Loucy (cell line): Measurements from ENCODE around the gene MYBL2.

Experiments
- H2AFZ ChIP-seq: fragments of 200-600 bp; sonication (generic); 2 replicates; pipeline ENCODE4 v1.6.0; 2016; ENCODE audit warnings: antibody characterized with exemption, mild to moderate bottlenecking, low read length, moderate library complexity
- H3F3A ChIP-seq: fragments of 200-600 bp; 2 replicates; pipeline ENCODE4 v1.6.0; 2016; ENCODE audit warnings: antibody characterized with exemption, low read depth, mild to moderate bottlenecking
- H3K27me3 ChIP-seq: fragments of 200-600 bp; sonication (generic); 2 replicates; pipeline ENCODE4 v1.6.1; 2014; ENCODE audit warnings: low read length, mild to moderate bottlenecking; ENCODE audit not compliant: insufficient read depth, poor library complexity, severe bottlenecking
- H3K36me3 ChIP-seq: fragments of 200-600 bp; sonication (generic); 2 replicates; pipeline ENCODE4 v1.6.1; 2016; ENCODE audit warnings: low read length; ENCODE audit not compliant: insufficient read depth
- H3K4me1 ChIP-seq: fragments of 200-600 bp; sonication (generic); 2 replicates; pipeline ENCODE4 v1.5.1; 2014; ENCODE audit warnings: low read length, mild to moderate bottlenecking; ENCODE audit not compliant: insufficient read depth, poor library complexity, severe bottlenecking
- H3K4me2 ChIP-seq: fragments of 200-600 bp; sonication (generic); 2 replicates; pipeline ENCODE4 v1.6.0; 2014; ENCODE audit warnings: antibody characterized with exemption, low read length, low read depth, mild to moderate bottlenecking; ENCODE audit not compliant: poor library complexity, severe bottlenecking
- H3K4me3 ChIP-seq: fragments of 200-600 bp; sonication (generic); 2 replicates; pipeline ENCODE4 v1.5.1; 2014; ENCODE audit warnings: low read length, mild to moderate bottlenecking, mixed read lengths; ENCODE audit not compliant: poor library complexity, severe bottlenecking
- H3K79me2 ChIP-seq: fragments of 200-600 bp; sonication (generic); 2 replicates; pipeline ENCODE4 v1.6.1; 2014; ENCODE audit warnings: low read length; ENCODE audit not compliant: insufficient read depth
- H3K9ac ChIP-seq: fragments of 200-600 bp; sonication (generic); 2 replicates; pipeline ENCODE4 v1.6.0; 2014; ENCODE audit warnings: mild to moderate bottlenecking, low read depth, low read length, moderate library complexity; ENCODE audit not compliant: poor library complexity, severe bottlenecking
- H3K9me2 ChIP-seq: fragments of 200-600 bp; sonication (generic); replicated peaks from 2 replicates; pipeline ENCODE4 v1.6.1; 2016; ENCODE audit warnings: low read depth, low read length, mixed read lengths
- H3K9me3 ChIP-seq: fragments of 200-600 bp; sonication (generic); 2 replicates; pipeline ENCODE4 v1.6.1; 2014; ENCODE audit warnings: mild to moderate bottlenecking, antibody characterized with exemption, low read length, low read depth; ENCODE audit not compliant: insufficient read depth
- H4K20me1 ChIP-seq: fragments of 200-600 bp; sonication (generic); 2 replicates; pipeline ENCODE4 v1.6.0; 2014; ENCODE audit warnings: antibody characterized with exemption, low read length, mild to moderate bottlenecking; ENCODE audit not compliant: insufficient read depth, poor library complexity, severe bottlenecking
- CTCF ChIP-seq: fragments of 200-600 bp; sonication (generic); conservative IDR thresholded peaks from 2 replicates; pipeline ENCODE4 v1.5.1; 2014; ENCODE audit warnings: mild to moderate bottlenecking, antibody characterized with exemption, low read length
- EZH2phosphoT487 ChIP-seq: fragments of 200-600 bp; IDR thresholded peaks from 2 replicates; pipeline ENCODE4 v1.6.1; 2018; ENCODE audit warnings: antibody characterized with exemption, mild to moderate bottlenecking, moderate library complexity, borderline replicate concordance

Gene MYBL2

GRCh38 chr20:43715044-43715443 lies 48.1 kb downstream of the MYBL2 start:
- no peak overlapping the region for H3K4me2 ChIP-seq
- no peaks in the 10 kb centered on the region for H3K4me1 ChIP-seq
- no peak overlapping the region for H3K4me3 ChIP-seq
- no peak overlapping the region for H2AFZ ChIP-seq
- no peaks in the 10 kb centered on the region for H3K27me3 ChIP-seq
- no peak for TF ChIP-seq CTCF
- TF ChIP-seq EZH2phosphoT487: no peak
- H3K9me2 ChIP-seq: no peaks in the 10 kb centered on the region
- H3K79me2 ChIP-seq: no peaks in the 10 kb centered on the region
- no peaks in the 10 kb centered on the region for H3K9me3 ChIP-seq
- H3K9ac ChIP-seq: no peak overlapping the region
- H4K20me1 ChIP-seq: no peaks in the 10 kb centered on the region
- H3K36me3 ChIP-seq: peaks cover 60% of the 10 kb centered on the region; the same call in 1 of the 2 replicates
- no peaks in the 10 kb centered on the region for H3F3A ChIP-seq

GRCh38 chr20:43715511-43715910 lies 48.6 kb downstream of the MYBL2 start:
- Histone ChIP-seq H3K4me3 (no peak overlapping the region), H3K36me3 (peaks cover 55% of the 10 kb centered on the region; the same call in 1 of the 2 replicates), H3K4me1 (no peaks in the 10 kb centered on the region), H4K20me1 (no peaks in the 10 kb centered on the region), H3K9me3 (no peaks in the 10 kb centered on the region), H3K4me2 (no peak overlapping the region), H3K79me2 (no peaks in the 10 kb centered on the region), H3K9me2 (no peaks in the 10 kb centered on the region), H3F3A (no peaks in the 10 kb centered on the region), H2AFZ (no peak overlapping the region), H3K27me3 (no peaks in the 10 kb centered on the region), H3K9ac (no peak overlapping the region)
- TF ChIP-seq CTCF: no peak
- TF ChIP-seq EZH2phosphoT487: no peak

- peaks cover 49% of the 10 kb centered on the region; the same call in 1 of the 2 replicates for H3K36me3 ChIP-seq
- no peaks in the 10 kb centered on the region for H3K9me2 ChIP-seq
- H2AFZ ChIP-seq: no peak overlapping the region
- H3K79me2 ChIP-seq: no peaks in the 10 kb centered on the region
- no peak overlapping the region for H3K4me2 ChIP-seq
- no peak overlapping the region for H3K4me3 ChIP-seq
- no peak overlapping the region for H3K9ac ChIP-seq
- H3K4me1 ChIP-seq: no peaks in the 10 kb centered on the region
- H3K27me3 ChIP-seq: no peaks in the 10 kb centered on the region
- no peaks in the 10 kb centered on the region for H3F3A ChIP-seq
- no peaks in the 10 kb centered on the region for H4K20me1 ChIP-seq
- H3K9me3 ChIP-seq: no peaks in the 10 kb centered on the region
- TF ChIP-seq CTCF (no peak), EZH2phosphoT487 (no peak)
Observed at GRCh38 chr20:43716123-43716522, 49.2 kb downstream of the MYBL2 start.
